ENCODE measurements around the gene THSD7A.

DNA sequence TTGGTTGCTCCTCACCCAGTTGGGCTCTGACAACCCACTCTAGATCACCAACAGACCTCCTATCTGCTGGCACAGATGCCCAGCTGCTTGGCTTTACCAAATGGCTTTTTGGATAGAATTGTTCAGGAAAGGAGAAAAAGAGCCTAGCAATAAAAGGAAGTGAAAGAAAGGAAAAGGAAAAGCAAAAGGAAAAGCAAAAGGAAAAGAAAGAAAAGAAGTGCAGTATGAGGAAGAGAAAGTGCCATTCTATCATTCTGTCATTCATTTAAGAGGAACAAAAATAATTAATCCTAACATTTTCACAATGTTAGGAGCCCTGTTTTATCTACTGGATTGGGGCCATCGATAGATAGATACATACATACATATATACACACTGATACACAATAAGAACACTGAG is 353.6 kb downstream of the THSD7A start:
- TF ChIP-seq CTCF (IDR thresholded peaks at IDR 0.05) (no peak), ZFX (IDR thresholded peaks at IDR 0.05; ENCODE audit: borderline replicate concordance) (no peak)

Measured in 22Rv1 (cell line).